ENCODE results near the gene NFATC4. TPM values are rescaled to one million over a fixed set of nuclear protein-coding genes. Genes with fewer than 3 reads are reported as not detected.

NFATC4 gene
- total RNA-seq, 1 experiment from 2014 or later, result 15.1 TPM

DNA sequence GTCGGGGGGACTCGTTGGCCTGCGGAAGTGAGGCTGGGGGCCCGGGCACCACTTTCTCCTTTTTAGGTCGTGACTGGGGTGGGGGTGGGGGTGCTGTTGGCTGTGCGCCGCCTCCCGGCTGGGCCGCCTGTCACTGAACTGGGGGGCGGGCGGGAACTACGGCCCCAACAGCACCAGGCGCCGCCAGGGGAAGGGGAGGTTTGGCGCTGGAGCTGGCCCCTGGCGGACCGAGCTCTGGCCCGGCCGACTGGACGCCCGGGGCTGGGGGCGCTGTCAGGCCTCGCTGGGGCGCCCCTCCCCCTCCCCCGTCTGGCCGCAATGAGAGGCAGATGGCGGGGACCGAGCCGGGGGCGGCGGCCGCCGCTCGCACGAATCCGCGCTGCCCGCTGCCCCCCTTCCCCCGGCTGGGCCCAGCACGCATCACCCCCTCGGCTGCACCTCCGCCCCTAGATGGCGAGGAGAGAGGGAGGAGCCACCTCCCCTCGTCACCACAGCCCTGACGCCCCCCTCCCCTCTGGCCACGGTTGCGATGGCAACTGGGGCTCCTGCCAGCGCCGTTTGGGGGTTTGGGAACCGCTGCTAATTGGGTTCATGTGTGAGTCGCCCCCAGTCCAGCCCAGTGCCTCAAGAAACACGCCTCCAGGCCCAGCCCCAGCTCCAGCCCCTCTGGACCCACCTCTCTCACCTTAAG, 723 bp downstream of the NFATC4 start:
- H3K4me1 ChIP-seq (ENCODE audit: insufficient read depth, low read length), result peaks cover 24% of the 10 kb centered on the region
- no peaks in the 10 kb centered on the region for H3K9me2 ChIP-seq (replicated peaks; ENCODE audit: low read length)
- no peaks in the 10 kb centered on the region for H3F3A ChIP-seq (ENCODE audit: low read length, unreplicated experiment)
- H3K27ac ChIP-seq (ENCODE audit: low read length), result no peak overlapping the region
- peak overlapping the region; percentile 63 for H3K4me3 ChIP-seq (ENCODE audit: low read length)
- CTCF ChIA-PET, result no interaction called here
- no peak for DNase-seq
- no peaks in the 10 kb centered on the region for H4K20me1 ChIP-seq (ENCODE audit: low read length)
- ATAC-seq, result no peak
- peak overlapping the region; percentile 96 for H3K4me2 ChIP-seq (ENCODE audit: low read length)
- no peak for TF ChIP-seq EZH2 (IDR thresholded peaks at IDR 0.05; ENCODE audit: low read length, unreplicated experiment)
- no peak for TF ChIP-seq EZH2phosphoT487 (IDR thresholded peaks at IDR 0.05; ENCODE audit: borderline replicate concordance, low read length)
- TF ChIP-seq, protein P1, sequence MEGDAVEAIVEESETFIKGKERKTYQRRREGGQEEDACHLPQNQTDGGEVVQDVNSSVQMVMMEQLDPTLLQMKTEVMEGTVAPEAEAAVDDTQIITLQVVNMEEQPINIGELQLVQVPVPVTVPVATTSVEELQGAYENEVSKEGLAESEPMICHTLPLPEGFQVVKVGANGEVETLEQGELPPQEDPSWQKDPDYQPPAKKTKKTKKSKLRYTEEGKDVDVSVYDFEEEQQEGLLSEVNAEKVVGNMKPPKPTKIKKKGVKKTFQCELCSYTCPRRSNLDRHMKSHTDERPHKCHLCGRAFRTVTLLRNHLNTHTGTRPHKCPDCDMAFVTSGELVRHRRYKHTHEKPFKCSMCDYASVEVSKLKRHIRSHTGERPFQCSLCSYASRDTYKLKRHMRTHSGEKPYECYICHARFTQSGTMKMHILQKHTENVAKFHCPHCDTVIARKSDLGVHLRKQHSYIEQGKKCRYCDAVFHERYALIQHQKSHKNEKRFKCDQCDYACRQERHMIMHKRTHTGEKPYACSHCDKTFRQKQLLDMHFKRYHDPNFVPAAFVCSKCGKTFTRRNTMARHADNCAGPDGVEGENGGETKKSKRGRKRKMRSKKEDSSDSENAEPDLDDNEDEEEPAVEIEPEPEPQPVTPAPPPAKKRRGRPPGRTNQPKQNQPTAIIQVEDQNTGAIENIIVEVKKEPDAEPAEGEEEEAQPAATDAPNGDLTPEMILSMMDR (conservative IDR thresholded peaks at IDR 0.05; ENCODE audit: low read depth, low read length), result no peak
- H2AFZ ChIP-seq (ENCODE audit: low read length), result peak overlapping the region; percentile 91
- no peaks in the 10 kb centered on the region for H3K36me3 ChIP-seq (ENCODE audit: low read depth, low read length)
- BruUV-seq (replicated peaks), result no TSS peak
- intact Hi-C loops (cut with micrococcal nuclease), result no loop called here
- H3K9me3 ChIP-seq (ENCODE audit: low read length), result no peaks in the 10 kb centered on the region
- H3K27me3 ChIP-seq (ENCODE audit: low read length), result no peaks in the 10 kb centered on the region
- peak overlapping the region; percentile 49 for H3K9ac ChIP-seq (ENCODE audit: low read length)
- POLR2A ChIA-PET (ENCODE audit: unreplicated experiment), result no interaction called here
- no peaks in the 10 kb centered on the region for H3K79me2 ChIP-seq (ENCODE audit: low read length)

DNA sequence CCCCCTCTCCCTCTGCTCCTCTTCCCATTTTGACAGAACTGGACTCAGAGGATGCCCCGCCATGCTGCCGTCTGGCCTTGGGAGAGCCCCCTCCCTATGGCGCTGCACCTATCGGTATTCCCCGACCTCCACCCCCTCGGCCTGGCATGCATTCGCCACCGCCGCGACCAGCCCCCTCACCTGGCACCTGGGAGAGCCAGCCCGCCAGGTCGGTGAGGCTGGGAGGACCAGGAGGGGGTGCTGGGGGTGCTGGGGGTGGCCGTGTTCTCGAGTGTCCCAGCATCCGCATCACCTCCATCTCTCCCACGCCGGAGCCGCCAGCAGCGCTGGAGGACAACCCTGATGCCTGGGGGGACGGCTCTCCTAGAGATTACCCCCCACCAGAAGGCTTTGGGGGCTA, 1.5 kb downstream of the NFATC4 start:
- Histone ChIP-seq H3K27ac (ENCODE audit: low read length) (no peak overlapping the region), H3K9ac (ENCODE audit: low read length) (no peak overlapping the region), H3K79me2 (ENCODE audit: low read length) (no peaks in the 10 kb centered on the region), H3K9me2 (replicated peaks; ENCODE audit: low read length) (no peaks in the 10 kb centered on the region), H3K4me3 (ENCODE audit: low read length) (no peak overlapping the region), H3K9me3 (ENCODE audit: low read length) (no peaks in the 10 kb centered on the region), H2AFZ (ENCODE audit: low read length) (no peak overlapping the region), H3K4me2 (ENCODE audit: low read length) (no peak overlapping the region), H3K4me1 (ENCODE audit: insufficient read depth, low read length) (peaks cover 24% of the 10 kb centered on the region), H3K27me3 (ENCODE audit: low read length) (no peaks in the 10 kb centered on the region), H3F3A (ENCODE audit: low read length, unreplicated experiment) (no peaks in the 10 kb centered on the region), H4K20me1 (ENCODE audit: low read length) (no peaks in the 10 kb centered on the region), H3K36me3 (ENCODE audit: low read depth, low read length) (no peaks in the 10 kb centered on the region)
- no TSS peak for BruUV-seq (replicated peaks)
- intact Hi-C loops (cut with micrococcal nuclease), result no loop called here
- ChIA-PET POLR2A (ENCODE audit: unreplicated experiment) (no interaction called here), CTCF (no interaction called here)
- TF ChIP-seq EZH2phosphoT487 (IDR thresholded peaks at IDR 0.05; ENCODE audit: borderline replicate concordance, low read length) (no peak), EZH2 (IDR thresholded peaks at IDR 0.05; ENCODE audit: low read length, unreplicated experiment) (no peak)
- TF ChIP-seq, protein P1 (conservative IDR thresholded peaks at IDR 0.05; ENCODE audit: low read depth, low read length), result no peak
- ATAC-seq, result no peak
- DNase-seq, result no peak

- Histone ChIP-seq H4K20me1 (ENCODE audit: low read length) (no peaks in the 10 kb centered on the region), H3K27me3 (ENCODE audit: low read length) (no peaks in the 10 kb centered on the region), H3K9me2 (replicated peaks; ENCODE audit: low read length) (no peaks in the 10 kb centered on the region), H3K27ac (ENCODE audit: low read length) (no peak overlapping the region), H3K36me3 (ENCODE audit: low read depth, low read length) (no peaks in the 10 kb centered on the region), H3K4me1 (ENCODE audit: insufficient read depth, low read length) (peaks cover 21% of the 10 kb centered on the region), H3F3A (ENCODE audit: low read length, unreplicated experiment) (no peaks in the 10 kb centered on the region), H3K79me2 (ENCODE audit: low read length) (no peaks in the 10 kb centered on the region), H3K4me2 (ENCODE audit: low read length) (no peak overlapping the region), H3K4me3 (ENCODE audit: low read length) (no peak overlapping the region), H3K9ac (ENCODE audit: low read length) (no peak overlapping the region), H2AFZ (ENCODE audit: low read length) (no peak overlapping the region), H3K9me3 (ENCODE audit: low read length) (no peaks in the 10 kb centered on the region)
- no peak for DNase-seq
- ATAC-seq, result no peak
- ChIA-PET POLR2A (ENCODE audit: unreplicated experiment) (no interaction called here), CTCF (no interaction called here)
- no peak for TF ChIP-seq EZH2phosphoT487 (IDR thresholded peaks at IDR 0.05; ENCODE audit: borderline replicate concordance, low read length)
- no peak for TF ChIP-seq EZH2 (IDR thresholded peaks at IDR 0.05; ENCODE audit: low read length, unreplicated experiment)
- TF ChIP-seq, protein P1 (conservative IDR thresholded peaks at IDR 0.05; ENCODE audit: low read depth, low read length), result no peak
- BruUV-seq (replicated peaks), result no TSS peak
- intact Hi-C loops (cut with micrococcal nuclease), result no loop called here
These were observed 2.1 kb downstream of the NFATC4 start for GRCh38 chr14:24369907-24370687.
